ENCODE results near the gene CTNNBL1.

- TF ChIP-seq SIN3A (IDR thresholded peaks at IDR 0.05; ENCODE audit: borderline replicate concordance, insufficient read depth, low read depth, low read length) (no peak), CTCF (IDR thresholded peaks at IDR 0.05) (no peak)
These were observed 145.1 kb downstream of the CTNNBL1 start for GRCh38 chr20:37838769-37839431.

Data from Panc1 (cell line).